ENCODE measurements around the gene RXFP1. TPM values are rescaled to one million over a fixed set of nuclear protein-coding genes. Genes with fewer than 3 reads are reported as not detected.

RXFP1 gene
- polyA plus RNA-seq, 1 donor from 2014 or later = 0.12 TPM

GRCh38 chr4:158610790-158611189, 89.1 kb downstream of the RXFP1 start:
- Histone ChIP-seq H2AFZ (ENCODE audit: low read depth, low read length) (no peak overlapping the region), H3K27ac (ENCODE audit: low read length) (no peak overlapping the region), H3K27me3 (ENCODE audit: insufficient read depth, low read depth, low read length) (no peaks in the 10 kb centered on the region), H3F3A (ENCODE audit: insufficient read depth, low read length, poor library complexity, severe bottlenecking) (no peaks in the 10 kb centered on the region), H3K79me2 (replicated peaks; ENCODE audit: insufficient read depth, low read length) (no peaks in the 10 kb centered on the region), H3K4me3 (ENCODE audit: low read length) (no peak overlapping the region), H3K9ac (ENCODE audit: low read length) (no peak overlapping the region), H4K20me1 (ENCODE audit: insufficient read depth) (no peaks in the 10 kb centered on the region), H3K36me3 (ENCODE audit: insufficient read depth, low read length) (no peaks in the 10 kb centered on the region), H3K4me2 (ENCODE audit: low read length) (no peak overlapping the region), H3K9me2 (ENCODE audit: insufficient read depth, low read length) (no peaks in the 10 kb centered on the region), H3K9me3 (ENCODE audit: low read length) (peaks cover 5% of the 10 kb centered on the region)
- TF ChIP-seq TAF1 (IDR thresholded peaks at IDR 0.05; ENCODE audit: low read depth) (no peak), EP300 (conservative IDR thresholded peaks at IDR 0.05; ENCODE audit: poor library complexity, severe bottlenecking) (no peak), CTCF (IDR thresholded peaks at IDR 0.05; ENCODE audit: poor library complexity, severe bottlenecking) (no peak), RAD21 (conservative IDR thresholded peaks at IDR 0.05) (no peak), POLR2AphosphoS5 (IDR thresholded peaks at IDR 0.05) (no peak), MXI1 (conservative IDR thresholded peaks at IDR 0.05; ENCODE audit: poor library complexity, severe bottlenecking) (no peak), SMC3 (conservative IDR thresholded peaks at IDR 0.05; ENCODE audit: poor library complexity) (no peak)

- H3K4me2 ChIP-seq (ENCODE audit: low read length) = no peak overlapping the region
- no peaks in the 10 kb centered on the region for H3K9me2 ChIP-seq (ENCODE audit: insufficient read depth, low read length)
- no peak overlapping the region for H2AFZ ChIP-seq (ENCODE audit: low read depth, low read length)
- H3K4me3 ChIP-seq (ENCODE audit: low read length) = no peak overlapping the region
- no peak overlapping the region for H3K27ac ChIP-seq (ENCODE audit: low read length)
- H3F3A ChIP-seq (ENCODE audit: insufficient read depth, low read length, poor library complexity, severe bottlenecking) = no peaks in the 10 kb centered on the region
- H3K9me3 ChIP-seq (ENCODE audit: low read length) = peaks cover 5% of the 10 kb centered on the region
- H3K79me2 ChIP-seq (replicated peaks; ENCODE audit: insufficient read depth, low read length) = no peaks in the 10 kb centered on the region
- TF ChIP-seq EZH2 (IDR thresholded peaks at IDR 0.05; ENCODE audit: borderline replicate concordance, insufficient read depth, low read length, poor library complexity, severe bottlenecking) (no peak), CTCF (IDR thresholded peaks at IDR 0.05; ENCODE audit: poor library complexity, severe bottlenecking) (no peak), POLR2AphosphoS5 (IDR thresholded peaks at IDR 0.05) (no peak), EP300 (conservative IDR thresholded peaks at IDR 0.05; ENCODE audit: poor library complexity, severe bottlenecking) (no peak), TAF1 (IDR thresholded peaks at IDR 0.05; ENCODE audit: low read depth) (no peak), SMC3 (conservative IDR thresholded peaks at IDR 0.05; ENCODE audit: poor library complexity) (no peak), MXI1 (conservative IDR thresholded peaks at IDR 0.05; ENCODE audit: poor library complexity, severe bottlenecking) (no peak), RAD21 (conservative IDR thresholded peaks at IDR 0.05) (no peak)
- TF ChIP-seq, protein P1, sequence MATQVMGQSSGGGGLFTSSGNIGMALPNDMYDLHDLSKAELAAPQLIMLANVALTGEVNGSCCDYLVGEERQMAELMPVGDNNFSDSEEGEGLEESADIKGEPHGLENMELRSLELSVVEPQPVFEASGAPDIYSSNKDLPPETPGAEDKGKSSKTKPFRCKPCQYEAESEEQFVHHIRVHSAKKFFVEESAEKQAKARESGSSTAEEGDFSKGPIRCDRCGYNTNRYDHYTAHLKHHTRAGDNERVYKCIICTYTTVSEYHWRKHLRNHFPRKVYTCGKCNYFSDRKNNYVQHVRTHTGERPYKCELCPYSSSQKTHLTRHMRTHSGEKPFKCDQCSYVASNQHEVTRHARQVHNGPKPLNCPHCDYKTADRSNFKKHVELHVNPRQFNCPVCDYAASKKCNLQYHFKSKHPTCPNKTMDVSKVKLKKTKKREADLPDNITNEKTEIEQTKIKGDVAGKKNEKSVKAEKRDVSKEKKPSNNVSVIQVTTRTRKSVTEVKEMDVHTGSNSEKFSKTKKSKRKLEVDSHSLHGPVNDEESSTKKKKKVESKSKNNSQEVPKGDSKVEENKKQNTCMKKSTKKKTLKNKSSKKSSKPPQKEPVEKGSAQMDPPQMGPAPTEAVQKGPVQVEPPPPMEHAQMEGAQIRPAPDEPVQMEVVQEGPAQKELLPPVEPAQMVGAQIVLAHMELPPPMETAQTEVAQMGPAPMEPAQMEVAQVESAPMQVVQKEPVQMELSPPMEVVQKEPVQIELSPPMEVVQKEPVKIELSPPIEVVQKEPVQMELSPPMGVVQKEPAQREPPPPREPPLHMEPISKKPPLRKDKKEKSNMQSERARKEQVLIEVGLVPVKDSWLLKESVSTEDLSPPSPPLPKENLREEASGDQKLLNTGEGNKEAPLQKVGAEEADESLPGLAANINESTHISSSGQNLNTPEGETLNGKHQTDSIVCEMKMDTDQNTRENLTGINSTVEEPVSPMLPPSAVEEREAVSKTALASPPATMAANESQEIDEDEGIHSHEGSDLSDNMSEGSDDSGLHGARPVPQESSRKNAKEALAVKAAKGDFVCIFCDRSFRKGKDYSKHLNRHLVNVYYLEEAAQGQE (IDR thresholded peaks at IDR 0.05; ENCODE audit: borderline replicate concordance) = no peak
- no peak overlapping the region for H3K9ac ChIP-seq (ENCODE audit: low read length)
- H3K36me3 ChIP-seq (ENCODE audit: insufficient read depth, low read length) = no peaks in the 10 kb centered on the region
- no peaks in the 10 kb centered on the region for H3K27me3 ChIP-seq (ENCODE audit: insufficient read depth, low read depth, low read length)
- H4K20me1 ChIP-seq (ENCODE audit: insufficient read depth) = no peaks in the 10 kb centered on the region
Measured at GRCh38 chr4:158613046-158613445, 91.4 kb downstream of the RXFP1 start.

Data from neural cell (in vitro differentiated cells).